OCI-LY7 (cell line): ENCODE results near the gene ABCB8. TPM values are rescaled to one million over a fixed set of nuclear protein-coding genes. Genes with fewer than 3 reads are reported as not detected.

Experiments
- BruUV-seq: library from RNA; stranded (reverse); fragments of 400-500 nt; replicated peaks from 2 replicates; lab custom pipeline; 2021; lab: Mats Ljungman, UMichigan
- CTCF ChIA-PET: fragments of 300-600 bp; sonication (Branson Sonifier 250); formaldehyde crosslinking; loops from one replicate; lab custom pipeline; 2022; ENCODE audit warnings: antibody characterized with exemption; ENCODE audit not compliant: unreplicated experiment; lab: Charles Lee
- POLR2A ChIA-PET: fragments of 300-600 bp; sonication (Branson Sonifier 250); formaldehyde crosslinking; loops from one replicate; lab custom pipeline; 2022; ENCODE audit warnings: antibody characterized with exemption; lab: Charles Lee
- DNase-seq: peaks from one replicate; pipeline ENCODE4 v3.0.0-alpha.2; 2015; ENCODE audit warnings: low spot score
- H2AFZ ChIP-seq: fragments of 200-600 bp; sonication (generic), shearing (Covaris generic); 2 replicates; pipeline ENCODE4 v1.6.1; 2014; ENCODE audit warnings: mild to moderate bottlenecking, antibody characterized with exemption, low read length, moderate library complexity
- H3K27ac ChIP-seq: fragments of 200-600 bp; sonication (generic); 2 replicates; pipeline ENCODE4 v1.5.1; 2014; ENCODE audit warnings: mixed run types, low read depth, mild to moderate bottlenecking, moderate library complexity, low read length, inconsistent platforms; ENCODE audit not compliant: poor library complexity, severe bottlenecking
- H3K36me3 ChIP-seq: fragments of 200-600 bp; sonication (generic); 2 replicates; pipeline ENCODE4 v1.6.1; 2014; ENCODE audit warnings: mild to moderate bottlenecking, antibody characterized with exemption, low read length, moderate library complexity, mixed read lengths; ENCODE audit not compliant: insufficient read depth
- H3K4me1 ChIP-seq: fragments of 200-600 bp; sonication (generic); 2 replicates; pipeline ENCODE4 v1.5.1; 2014; ENCODE audit warnings: mild to moderate bottlenecking, low read length; ENCODE audit not compliant: insufficient read depth, poor library complexity, severe bottlenecking
- H3K4me2 ChIP-seq: fragments of 200-600 bp; sonication (generic); 2 replicates; pipeline ENCODE4 v1.6.1; 2014; ENCODE audit warnings: mild to moderate bottlenecking, low read length
- H3K4me3 ChIP-seq: fragments of 200-600 bp; sonication (generic); 2 replicates; pipeline ENCODE4 v1.5.1; 2014; ENCODE audit warnings: mild to moderate bottlenecking, low read depth, low read length; ENCODE audit not compliant: poor library complexity, severe bottlenecking
- H3K79me2 ChIP-seq: fragments of 200-600 bp; sonication (generic); 2 replicates; pipeline ENCODE4 v1.6.1; 2016; ENCODE audit warnings: low read depth, mild to moderate bottlenecking, low read length, moderate library complexity, mixed read lengths; ENCODE audit not compliant: insufficient read depth
- H3K9me2 ChIP-seq: fragments of 200-600 bp; sonication (generic); 2 replicates; pipeline ENCODE4 v1.6.1; 2016; ENCODE audit warnings: mild to moderate bottlenecking, low read length, mixed read lengths; ENCODE audit not compliant: insufficient read depth
- H3K9me3 ChIP-seq: fragments of 200-600 bp; sonication (generic); 2 replicates; pipeline ENCODE4 v1.6.1; 2014; ENCODE audit warnings: mild to moderate bottlenecking, mixed run types, low read length, mixed read lengths
- H4K20me1 ChIP-seq: fragments of 200-600 bp; sonication (generic); 2 replicates; pipeline ENCODE4 v1.6.1; 2014; ENCODE audit warnings: mild to moderate bottlenecking, antibody characterized with exemption, low read length, moderate library complexity, mixed read lengths; ENCODE audit not compliant: insufficient read depth
- CTCF ChIP-seq: fragments of 200-600 bp; sonication (generic); conservative IDR thresholded peaks from 2 replicates; pipeline ENCODE4 v1.5.1; 2014; ENCODE audit warnings: mild to moderate bottlenecking, antibody characterized with exemption, low read length, moderate library complexity, mixed read lengths
- EZH2phosphoT487 ChIP-seq: fragments of 200-600 bp; sonication (generic); IDR thresholded peaks from 2 replicates; pipeline ENCODE4 v1.6.1; 2018; ENCODE audit warnings: low read depth, borderline replicate concordance, mild to moderate bottlenecking, mixed run types, antibody characterized with exemption, low read length, moderate library complexity, mixed read lengths
- intact Hi-C: fragments of 100-400 bp; cut with micrococcal nuclease; formaldehyde crosslinking; loops from one replicate; pipeline ENCODE4 v1.10.0; 2022; ENCODE audit not compliant: unreplicated experiment
- total RNA-seq, 2 experiments: library from RNA; depleted of rRNA in 1 of 2; stranded (reverse); fragments of >200 nt in 1 of 2; shearing (Covaris generic) in 1 of 2; gene quantifications; 2 replicates each; pipeline ENCODE4 v1.2.3, GENCODE V29; 2014 to 2022

The ABCB8 gene
- total RNA-seq, 2 experiments from 2014 or later: 32.0 to 64.7 TPM

GRCh38 chr7:151091988-151092387 is 63.7 kb downstream of the ABCB8 start:
- no peak overlapping the region for H3K4me2 ChIP-seq
- H3K27ac ChIP-seq: no peak overlapping the region
- POLR2A ChIA-PET: no interaction called here
- no peaks in the 10 kb centered on the region for H3K4me1 ChIP-seq
- H3K9me2 ChIP-seq: no peaks in the 10 kb centered on the region
- intact Hi-C loops: loop anchor here (10.0 kb wide), 1 partner anchor 63 kb away; no protein-coding TSS in a partner anchor
- H3K9me3 ChIP-seq: no peaks in the 10 kb centered on the region
- no TSS peak for BruUV-seq
- no peak overlapping the region for H3K4me3 ChIP-seq
- no peak for TF ChIP-seq EZH2phosphoT487
- no peak for TF ChIP-seq CTCF
- CTCF ChIA-PET: no interaction called here
- no peak overlapping the region for H2AFZ ChIP-seq
- DNase-seq: no peak
- no peaks in the 10 kb centered on the region for H3K36me3 ChIP-seq
- no peaks in the 10 kb centered on the region; the same call in 1 of the 2 replicates for H4K20me1 ChIP-seq
- no peaks in the 10 kb centered on the region for H3K79me2 ChIP-seq

- H3K9me2 ChIP-seq: no peaks in the 10 kb centered on the region
- no peaks in the 10 kb centered on the region; the same call in 1 of the 2 replicates for H4K20me1 ChIP-seq
- no peak for TF ChIP-seq EZH2phosphoT487
- H3K4me3 ChIP-seq: no peak overlapping the region
- no peak overlapping the region for H3K4me2 ChIP-seq
- no peak overlapping the region for H3K27ac ChIP-seq
- ChIA-PET POLR2A (interaction anchor here (0.5 to 0.7 kb wide), 3 partner anchors 9 to 758 kb away, joined by 3 read pairs; no protein-coding TSS in a partner anchor), CTCF (interaction anchor here (1.1 kb wide), 1 partner anchor 11 kb away, joined by 3 read pairs; the partner anchor contains the start of gene TMUB1)
- H2AFZ ChIP-seq: no peak overlapping the region
- no TSS peak for BruUV-seq
- intact Hi-C loops: loop anchor here (10.0 kb wide), 1 partner anchor 61 kb away; no protein-coding TSS in a partner anchor
- no peak for DNase-seq
- H3K9me3 ChIP-seq: no peaks in the 10 kb centered on the region
- no peaks in the 10 kb centered on the region for H3K36me3 ChIP-seq
- no peaks in the 10 kb centered on the region for H3K79me2 ChIP-seq
- H3K4me1 ChIP-seq: peaks cover 3% of the 10 kb centered on the region
Observed at GRCh38 chr7:151093748-151094147, 65.5 kb downstream of the ABCB8 start.

DNA sequence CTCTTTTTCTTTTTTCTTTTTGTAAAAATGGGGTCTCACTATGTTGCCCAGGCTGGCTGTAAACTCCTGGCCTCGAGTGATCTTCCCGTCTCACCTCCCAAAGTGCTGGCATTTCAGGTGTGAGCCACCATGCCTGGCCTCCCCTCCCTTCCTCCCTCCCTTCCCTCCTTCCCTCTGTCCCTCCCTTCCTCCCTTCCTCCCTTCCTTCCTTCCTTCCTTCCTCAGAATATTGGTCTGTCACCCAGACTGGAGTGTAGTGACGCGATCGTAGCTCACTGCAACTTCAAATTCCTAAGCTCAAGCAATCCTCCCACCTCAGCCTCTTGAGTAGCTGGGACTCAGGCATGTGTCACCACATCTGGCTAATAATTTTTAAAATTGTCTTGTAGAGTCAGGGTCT is 66.4 kb downstream of the ABCB8 start:
- Histone ChIP-seq H4K20me1 (no peaks in the 10 kb centered on the region; the same call in 1 of the 2 replicates), H3K4me1 (peaks cover 3% of the 10 kb centered on the region), H3K4me2 (no peak overlapping the region), H3K79me2 (no peaks in the 10 kb centered on the region), H3K36me3 (no peaks in the 10 kb centered on the region), H2AFZ (no peak overlapping the region), H3K9me2 (no peaks in the 10 kb centered on the region), H3K9me3 (no peaks in the 10 kb centered on the region), H3K27ac (no peak overlapping the region), H3K4me3 (no peak overlapping the region)
- no peak for DNase-seq
- ChIA-PET CTCF (interaction anchor here (0.7 kb wide), 1 partner anchor 16 kb away, joined by 13 read pairs; no protein-coding TSS in a partner anchor), POLR2A (interaction anchor here (0.6 to 0.8 kb wide), 5 partner anchors 8 to 124 kb away, joined by 3 to 5 read pairs (median 3); partner anchors contain the start of gene FASTK)
- TF ChIP-seq CTCF: no peak
- TF ChIP-seq EZH2phosphoT487: no peak
- BruUV-seq: no TSS peak
- intact Hi-C loops: loop anchor here (10.0 kb wide), 1 partner anchor 60 kb away; no protein-coding TSS in a partner anchor
